Nasal cavity respiratory epithelium epithelial cell of viscerocranial mucosa (primary cell): ENCODE results near the gene PM20D2. TPM values are rescaled to one million over a fixed set of nuclear protein-coding genes. Genes with fewer than 3 reads are reported as not detected.

Source experiments
- total RNA-seq: library from RNA; depleted of rRNA; stranded (reverse); fragments of >200 nt; gene quantifications from 2 replicates; pipeline ENCODE4 v1.2.3, GENCODE V29; 2014

Gene PM20D2
- total RNA-seq: 9.5 and 14.4 TPM in 2 replicates

DNA sequence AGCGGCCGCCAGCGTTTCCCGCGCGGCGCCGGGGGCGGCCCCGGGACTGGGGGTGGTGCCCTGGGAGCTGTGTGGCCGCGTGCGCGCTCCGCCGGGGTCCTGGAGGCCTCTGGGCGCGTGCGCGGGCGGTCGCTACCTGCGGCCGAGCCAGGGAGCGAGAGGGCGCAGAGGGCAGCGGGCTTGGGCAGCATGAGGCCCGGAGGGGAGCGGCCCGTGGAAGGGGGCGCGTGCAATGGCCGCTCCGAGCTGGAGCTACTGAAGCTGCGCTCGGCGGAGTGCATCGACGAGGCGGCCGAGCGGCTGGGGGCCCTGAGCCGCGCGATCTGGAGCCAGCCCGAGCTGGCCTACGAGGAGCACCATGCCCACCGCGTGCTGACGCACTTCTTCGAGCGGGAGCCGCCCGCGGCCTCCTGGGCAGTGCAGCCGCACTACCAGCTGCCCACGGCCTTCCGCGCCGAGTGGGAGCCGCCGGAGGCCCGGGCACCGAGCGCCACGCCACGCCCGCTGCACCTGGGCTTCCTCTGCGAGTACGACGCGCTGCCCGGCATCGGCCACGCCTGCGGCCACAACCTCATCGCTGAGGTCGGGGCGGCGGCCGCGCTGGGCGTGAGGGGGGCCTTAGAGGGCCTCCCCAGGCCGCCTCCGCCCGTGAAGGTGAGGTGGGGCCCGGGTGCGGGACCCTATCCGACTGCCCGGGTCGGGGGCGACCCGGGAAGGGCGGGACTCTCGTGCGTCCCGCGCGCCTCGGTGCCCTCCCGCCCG is at the start of gene PM20D2:
TSS of gene PM20D2 (plus strand) at position 100 of the 762 bp plus-strand sequence. CDS start at position 190, 90 bp downstream.

GRCh38 chr6:89117211-89118108 is 28.4 kb upstream of the PM20D2 start, which contains the start of gene SRSF12:
TSS of gene SRSF12 (minus strand) at chr6:89118071. CDS start at chr6:89117887, 184 bp downstream.

Other genes starting within 250 kb of the PM20D2 start
- gene RNGTT, start 182.4 kb upstream of the PM20D2 start, total RNA-seq: 23.9 and 24.6 TPM in 2 replicates
- gene PNRC1, start 65.3 kb upstream of the PM20D2 start, total RNA-seq: 33.8 and 86.5 TPM in 2 replicates
- gene SRSF12, start 28.0 kb upstream of the PM20D2 start, total RNA-seq: 0.34 and 0.36 TPM in 2 replicates
- not detected in 2 replicates for gene GABRR1, start 71.3 kb downstream of the PM20D2 start, total RNA-seq
- gene GABRR2, start 169.2 kb downstream of the PM20D2 start, total RNA-seq: under 0.01 and 0.14 TPM in 2 replicates
- gene UBE2J1, start 206.7 kb downstream of the PM20D2 start, total RNA-seq: 23.1 and 39.6 TPM in 2 replicates